Activated naive CD4-positive, alpha-beta T cell (primary cell): ENCODE measurements around the gene RAB7B.

Experiments used
- DNase-seq, 4 experiments: peaks; one replicate each; lab custom pipeline; 2025; lab: John Stamatoyannopoulos, UW

Gene RAB7B

DNA sequence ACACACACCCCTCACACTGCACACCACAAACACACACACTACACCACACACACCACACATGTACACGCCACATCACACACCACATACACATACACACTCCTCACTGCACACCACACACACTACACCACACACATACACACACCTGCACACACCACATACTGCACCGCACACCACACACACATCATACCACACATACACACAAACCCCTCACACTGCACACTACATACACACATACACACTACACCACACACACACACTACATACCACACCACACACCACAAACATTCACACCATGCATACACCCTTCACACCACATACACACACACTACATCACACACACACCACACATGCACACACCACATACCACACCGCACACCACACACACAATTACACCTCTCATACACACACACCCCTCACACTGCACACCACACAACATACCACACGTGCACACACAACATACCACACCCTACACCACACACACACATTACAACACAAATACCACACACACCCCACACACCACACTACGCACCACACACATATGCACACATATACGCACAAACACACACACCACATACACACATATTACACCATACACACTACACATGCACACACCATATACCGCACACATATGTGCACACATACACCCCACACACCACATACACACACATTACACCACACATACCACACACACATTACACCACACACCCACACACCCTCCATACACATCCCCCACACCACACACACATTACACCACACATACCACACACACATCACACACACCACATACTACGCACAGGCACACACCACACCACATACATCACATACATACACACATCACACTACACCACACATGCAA lies 29.6 kb downstream of the RAB7B start:
- no peak for DNase-seq

DNA sequence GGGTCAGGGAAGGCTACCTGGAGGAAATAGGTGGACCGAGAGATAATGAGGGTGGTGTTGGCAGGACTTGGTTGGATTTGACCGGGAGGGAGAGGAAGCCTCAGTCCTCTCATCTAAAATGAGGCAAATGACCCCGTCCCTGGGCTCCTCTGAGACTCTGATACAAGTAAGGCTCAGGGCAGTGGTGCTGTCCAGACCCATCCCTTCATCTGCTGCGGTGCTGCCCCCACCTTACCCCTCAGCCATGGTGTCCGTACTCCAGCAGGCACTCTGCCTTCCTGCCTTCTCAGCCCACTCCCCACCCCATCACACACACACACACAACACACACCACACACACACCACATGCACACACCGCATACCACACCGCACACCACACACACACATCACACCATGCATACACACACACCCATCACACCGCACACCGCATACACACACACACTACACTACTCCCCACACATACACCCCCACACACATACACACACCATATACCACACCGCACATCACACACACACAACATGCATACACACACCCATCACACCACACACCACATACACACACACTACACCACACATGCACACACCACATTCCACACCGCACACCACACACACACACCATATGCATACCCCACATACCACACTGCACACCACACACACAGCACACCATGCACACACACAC lies 30.6 kb downstream of the RAB7B start:
- no peak for DNase-seq

DNA sequence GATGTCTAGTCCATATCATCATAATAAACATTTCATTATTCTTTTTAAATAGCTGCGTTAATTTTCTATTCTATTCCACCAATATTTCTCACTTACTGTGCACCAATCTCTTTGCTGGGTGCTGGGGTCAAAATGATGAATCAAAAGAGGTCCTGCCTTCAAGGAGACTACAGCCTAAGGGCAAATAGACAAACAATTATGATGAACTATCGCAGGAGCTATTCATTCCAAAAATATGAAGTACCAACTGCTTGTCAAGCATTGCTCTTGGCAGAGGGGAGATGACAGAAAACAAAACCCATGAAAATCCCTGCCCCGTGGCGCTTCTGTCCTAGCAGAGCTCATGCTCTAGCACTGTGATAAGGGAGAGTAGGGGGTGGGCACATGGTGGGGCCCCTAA lies 31.1 kb downstream of the RAB7B start:
- no peak for DNase-seq

DNA sequence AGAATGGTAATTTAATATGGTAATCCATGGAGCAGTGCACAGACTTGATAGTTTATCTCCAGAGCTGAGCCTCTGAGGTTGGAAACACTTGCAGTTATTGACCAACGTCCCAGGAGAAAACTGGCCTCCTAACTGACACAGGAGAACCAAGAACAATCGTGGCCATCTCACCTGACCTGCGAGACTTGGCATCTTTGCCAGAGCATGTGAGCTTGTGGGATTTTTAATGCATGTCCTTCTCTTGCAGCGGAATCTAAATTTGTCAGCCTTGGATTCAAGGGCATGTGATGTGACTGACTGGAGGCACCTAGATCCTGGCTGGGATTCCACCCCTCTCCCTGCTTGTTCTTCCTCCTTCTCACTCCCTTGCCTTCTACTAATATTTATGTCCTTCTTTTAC lies 32.1 kb downstream of the RAB7B start:
- no peak for DNase-seq

DNA sequence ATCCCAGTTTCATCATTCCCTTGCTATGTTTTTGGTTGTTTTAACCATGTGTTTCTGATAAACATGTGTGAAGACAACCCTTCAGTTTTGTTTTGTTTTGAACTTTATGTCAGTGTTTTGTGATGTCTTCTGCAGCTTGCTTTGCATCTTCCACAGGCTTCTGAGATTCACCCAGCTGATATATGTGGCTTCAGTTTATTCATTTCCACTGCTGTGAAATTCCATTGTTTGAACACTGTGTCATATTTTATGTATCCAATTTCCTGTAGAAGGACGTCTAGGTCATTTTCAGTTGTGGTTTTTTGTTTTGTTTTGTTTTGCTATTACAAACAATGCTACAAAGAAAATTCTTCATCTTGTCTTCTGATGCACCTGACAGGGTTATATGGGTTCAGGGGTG lies 32.7 kb downstream of the RAB7B start:
- DNase-seq: no peak

DNA sequence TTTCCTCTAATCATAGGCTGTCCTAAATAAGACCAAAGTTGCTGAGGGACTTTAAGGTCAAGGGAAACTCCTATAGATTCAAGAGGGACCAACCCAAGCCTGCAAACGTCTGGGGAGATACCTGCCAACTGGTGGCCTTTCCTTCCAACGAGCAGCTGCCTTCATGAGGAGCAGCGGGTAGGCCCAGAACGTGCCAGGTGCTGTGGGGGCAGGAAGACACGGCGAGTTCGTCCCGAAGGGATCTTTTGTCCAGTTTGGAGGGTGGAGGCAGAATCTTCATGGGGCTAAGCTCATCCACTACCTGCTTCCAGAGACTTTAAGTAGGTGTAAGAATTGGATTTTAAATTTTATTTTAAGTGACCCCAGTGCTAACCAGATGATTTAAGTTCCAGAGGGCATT lies 34.0 kb downstream of the RAB7B start:
- no peak for DNase-seq

DNA sequence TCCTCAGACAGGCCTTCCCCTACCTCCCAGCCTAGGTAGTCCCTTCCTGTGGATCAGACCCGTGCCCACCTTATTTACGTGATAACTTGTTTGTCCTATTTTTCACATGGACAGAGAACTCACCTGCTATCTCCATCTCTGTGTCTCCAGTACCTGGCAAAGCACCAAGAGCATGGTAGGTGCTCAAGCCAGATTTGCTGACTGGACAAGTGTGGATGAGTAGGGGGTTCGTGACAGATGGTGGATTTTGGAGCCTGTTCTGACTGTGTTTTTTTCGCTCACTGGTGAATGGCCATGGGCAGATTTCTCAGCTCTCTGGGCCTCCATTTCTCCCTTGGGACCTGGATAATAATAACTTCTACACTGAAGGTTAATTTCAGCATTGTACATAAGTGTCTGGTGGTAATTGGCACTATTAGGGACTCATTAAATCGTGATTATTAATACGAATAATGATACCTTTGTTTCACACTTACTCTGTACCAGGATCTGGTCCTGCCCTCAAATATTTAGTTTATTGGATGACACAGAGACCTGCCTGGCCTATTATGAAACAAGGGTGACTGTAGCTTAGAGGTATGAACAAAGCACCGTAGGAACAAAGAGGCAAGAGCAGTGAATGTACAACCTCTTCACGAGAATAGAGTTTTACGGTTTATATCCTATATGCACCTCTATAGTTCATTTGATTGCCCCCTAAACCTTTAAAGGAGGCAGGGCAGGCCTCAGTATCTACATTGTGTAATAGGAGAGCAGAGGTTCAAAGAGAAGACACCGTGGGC lies 35.5 kb downstream of the RAB7B start:
- DNase-seq: no peak

DNA sequence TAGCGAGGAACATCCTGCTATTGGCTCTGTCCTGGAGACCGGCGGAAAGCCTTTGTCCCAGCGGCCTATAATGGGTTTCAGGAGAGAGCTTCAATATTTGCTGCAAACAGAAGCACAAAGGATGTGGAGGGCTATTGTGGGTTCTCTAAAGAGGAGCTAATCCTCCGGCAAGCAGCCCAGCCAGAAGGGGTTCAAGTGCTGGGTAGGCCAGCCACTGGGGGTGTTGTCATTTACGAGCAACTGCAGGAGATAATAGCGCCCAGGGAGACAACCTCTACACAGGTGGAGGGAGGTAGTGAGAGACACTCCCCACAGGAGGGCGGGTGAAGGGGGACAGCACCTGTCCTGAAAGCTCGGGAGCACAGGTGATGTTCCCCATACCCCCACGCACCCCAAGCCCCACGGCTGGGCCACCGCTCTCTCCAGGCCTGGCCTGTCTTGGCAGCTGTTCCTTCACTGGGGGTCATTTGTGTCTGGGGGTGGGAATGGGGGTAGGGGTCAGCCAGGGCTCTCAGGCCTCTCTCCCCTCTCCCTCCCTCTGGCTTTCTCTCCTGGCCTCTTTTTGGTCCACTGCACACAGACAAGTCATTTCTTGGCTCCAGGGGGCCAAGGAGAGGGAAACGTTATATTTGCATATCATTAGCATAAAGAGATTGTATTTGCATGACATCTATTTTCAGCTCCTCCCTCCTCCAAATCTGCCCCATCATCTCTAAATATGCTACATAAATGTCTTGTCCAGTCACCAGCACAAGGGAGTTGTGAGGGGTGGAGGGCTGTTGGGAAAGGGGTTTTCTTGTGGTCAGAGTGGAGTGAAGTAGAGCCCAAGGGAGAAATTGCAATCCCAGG lies 37.9 kb downstream of the RAB7B start:
- no peak for DNase-seq

DNA sequence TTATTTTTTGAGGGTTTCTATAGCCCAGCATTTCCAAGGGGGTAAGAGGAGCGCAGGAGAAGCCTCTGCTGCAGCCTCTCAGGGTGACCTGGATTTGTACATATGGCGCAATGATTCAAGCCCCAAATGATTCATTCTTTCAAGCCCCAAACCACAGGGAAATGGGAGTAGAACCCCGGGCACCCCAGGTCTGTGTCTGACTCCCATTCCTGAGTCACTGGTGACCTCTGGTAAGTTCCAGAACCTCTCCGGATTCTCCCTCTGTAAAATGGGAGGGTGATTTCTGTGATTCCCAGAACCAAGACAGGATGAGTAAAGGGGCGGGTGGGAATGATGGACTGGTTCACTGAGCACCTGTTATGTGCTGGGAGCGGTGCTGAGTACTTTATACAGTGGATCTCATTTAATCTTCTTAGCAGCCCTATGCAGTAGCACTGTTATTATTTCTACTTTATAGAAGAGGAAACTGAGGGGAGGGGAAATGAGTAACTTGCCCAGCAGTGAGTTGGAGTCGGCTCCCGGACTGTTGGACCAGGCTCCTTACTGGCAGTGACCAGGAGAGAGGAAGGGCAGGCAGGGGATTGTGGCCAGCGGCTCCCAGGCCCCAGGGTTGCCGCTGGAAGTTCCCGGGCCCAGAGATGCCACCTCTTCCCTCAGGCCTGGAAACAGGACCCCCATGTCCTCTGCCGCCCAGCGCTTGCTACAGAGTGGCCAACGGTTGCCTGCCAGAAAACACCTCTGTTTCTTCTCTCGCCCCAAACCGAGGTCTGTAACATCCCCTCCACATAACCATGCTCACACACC lies 39.6 kb downstream of the RAB7B start:
- DNase-seq: no peak

DNA sequence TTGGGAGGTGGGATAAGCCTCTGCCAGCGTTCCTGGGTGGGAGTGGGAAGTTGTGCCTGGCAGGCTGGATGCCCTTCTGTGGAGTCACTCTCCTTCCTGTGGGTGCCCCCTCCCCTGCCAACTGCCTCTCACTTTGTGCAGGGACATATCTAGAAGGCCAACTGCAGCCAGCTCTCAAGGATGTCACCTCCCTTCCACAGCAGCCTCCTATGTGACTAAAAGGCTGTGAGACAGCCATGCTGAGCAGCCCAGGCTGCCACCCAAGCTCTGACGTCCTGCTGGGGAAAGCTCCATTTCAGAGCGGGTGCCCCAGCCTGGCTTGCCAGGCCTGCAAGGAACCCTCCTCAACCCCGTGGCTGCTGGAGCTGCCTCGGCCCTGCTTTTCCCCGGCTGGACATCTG lies 40.4 kb downstream of the RAB7B start:
- DNase-seq: no peak

DNA sequence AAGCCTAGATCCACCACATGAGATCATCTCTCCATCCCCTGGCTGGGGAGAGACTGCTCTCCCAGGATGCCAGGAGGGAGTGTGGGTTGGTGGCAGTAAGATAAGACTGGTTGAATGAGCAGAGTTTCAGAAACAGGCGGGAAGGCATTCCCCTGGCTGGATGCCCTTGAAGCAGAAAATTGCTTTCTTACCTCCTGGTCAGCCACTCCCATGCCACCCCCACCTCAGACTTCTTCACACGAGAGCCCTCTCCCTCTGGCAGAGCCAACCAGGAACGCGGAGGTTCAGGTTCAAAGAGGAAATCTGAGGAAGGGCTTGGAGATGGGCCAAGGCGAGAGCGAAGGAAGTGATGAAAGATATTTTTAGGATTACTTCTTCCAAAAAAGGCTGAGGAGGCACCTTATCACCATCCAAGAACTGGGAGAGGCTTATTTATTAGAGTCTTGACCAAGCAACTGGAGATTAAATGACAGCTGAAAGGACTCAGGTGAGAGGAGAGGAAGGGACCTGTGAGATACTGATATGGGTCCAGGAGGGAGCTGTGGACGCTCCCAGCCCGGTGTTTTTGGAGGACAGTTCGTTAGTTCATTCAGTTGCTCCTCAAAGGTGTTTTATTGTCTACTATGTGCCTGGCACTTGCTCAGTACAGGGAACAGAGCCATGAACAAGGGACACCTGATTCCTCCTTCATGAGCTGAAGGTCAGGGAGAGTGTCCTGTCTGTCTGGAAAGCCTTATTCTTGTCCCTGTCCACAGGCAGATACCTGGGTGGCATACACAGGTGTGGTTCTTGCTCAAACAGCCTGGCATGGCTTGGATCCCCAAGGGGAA lies 41.0 kb downstream of the RAB7B start:
- DNase-seq: no peak

DNA sequence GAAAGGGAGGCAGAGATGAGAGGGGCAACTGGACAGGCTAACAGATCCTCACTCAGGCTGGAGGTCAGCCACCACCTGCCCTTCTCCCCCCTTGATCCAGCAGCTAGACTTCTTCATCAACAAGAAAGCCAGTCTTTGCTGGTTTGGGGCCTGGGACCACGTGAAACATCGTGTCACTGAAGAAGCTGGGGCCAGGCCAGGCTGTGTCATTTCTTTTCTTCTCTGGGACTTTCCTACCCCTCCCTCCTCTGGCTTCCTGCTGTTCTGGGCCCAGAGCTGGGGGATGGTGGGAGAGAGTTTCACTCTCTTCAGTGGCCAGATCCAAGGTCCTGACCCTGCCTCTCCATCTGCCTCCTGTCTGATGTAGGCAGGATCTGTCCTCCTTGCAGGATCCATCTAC lies 41.8 kb downstream of the RAB7B start:
- DNase-seq: no peak

DNA sequence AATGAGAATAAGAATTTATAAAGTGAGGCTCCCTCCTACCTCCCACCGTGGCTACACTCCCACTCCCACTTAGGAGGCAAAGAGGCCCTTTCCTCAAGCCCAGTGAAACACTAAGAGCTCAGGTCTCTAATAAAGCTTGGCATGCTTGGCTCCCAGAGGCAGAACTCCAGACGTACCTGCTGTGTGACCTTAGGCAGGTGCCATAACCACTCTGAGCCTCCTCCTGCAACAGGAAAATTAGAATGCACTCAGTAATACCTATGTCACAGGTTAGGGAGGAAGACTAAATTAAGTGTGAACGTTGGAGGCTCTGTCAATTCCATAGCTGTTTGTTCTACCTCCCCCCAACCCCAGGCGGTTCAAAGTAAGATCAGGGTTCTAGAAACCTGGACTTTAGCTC lies 43.4 kb downstream of the RAB7B start:
- DNase-seq: no peak

DNA sequence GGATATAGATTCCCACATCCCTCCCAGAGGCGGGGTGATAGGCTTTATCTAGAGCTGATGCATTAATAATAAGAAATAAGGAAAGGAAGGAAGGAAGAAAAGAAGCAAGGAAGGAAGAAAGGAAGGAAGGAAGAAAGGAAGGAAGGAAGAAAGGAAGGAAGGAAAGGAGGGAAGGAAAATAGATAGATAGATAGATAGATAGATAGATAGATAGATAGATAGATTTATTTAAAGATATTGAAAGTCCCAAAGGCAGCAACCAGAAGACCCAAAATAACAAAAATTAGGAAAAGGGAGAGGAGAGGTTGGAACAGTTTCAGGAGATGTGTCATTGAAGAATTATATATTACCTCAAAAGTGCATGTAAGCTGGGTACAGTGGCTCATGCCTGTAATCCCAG lies 47.7 kb downstream of the RAB7B start:
- no peak for DNase-seq

DNA sequence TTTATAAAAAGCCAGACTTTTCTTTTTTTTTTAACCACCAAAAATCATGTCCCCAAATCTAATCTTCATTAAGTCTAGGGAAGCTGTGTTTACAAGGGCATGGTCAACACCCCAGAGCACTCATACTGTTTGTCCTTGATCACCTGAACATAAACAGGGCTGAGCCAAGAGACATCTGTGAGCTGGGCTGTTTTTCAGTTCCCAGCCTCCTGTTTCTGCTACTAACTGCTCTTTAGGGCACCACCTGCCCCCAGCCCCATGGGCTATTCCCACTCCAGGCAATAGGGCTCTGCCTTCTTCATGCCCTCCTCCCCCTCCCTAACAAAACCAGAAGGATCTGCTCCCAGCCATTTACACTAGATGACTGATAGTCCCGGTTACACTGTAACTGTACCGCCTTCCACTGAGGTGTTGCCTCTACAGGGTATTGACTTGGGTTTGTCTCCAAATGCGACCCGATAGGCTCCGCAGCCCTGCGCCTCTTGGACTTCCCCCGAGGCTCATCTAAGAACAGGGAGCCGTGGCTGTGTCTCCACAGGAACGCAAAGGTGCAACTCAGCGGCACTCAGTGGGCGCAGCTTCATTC lies 48.3 kb downstream of the RAB7B start:
- no peak for DNase-seq

DNA sequence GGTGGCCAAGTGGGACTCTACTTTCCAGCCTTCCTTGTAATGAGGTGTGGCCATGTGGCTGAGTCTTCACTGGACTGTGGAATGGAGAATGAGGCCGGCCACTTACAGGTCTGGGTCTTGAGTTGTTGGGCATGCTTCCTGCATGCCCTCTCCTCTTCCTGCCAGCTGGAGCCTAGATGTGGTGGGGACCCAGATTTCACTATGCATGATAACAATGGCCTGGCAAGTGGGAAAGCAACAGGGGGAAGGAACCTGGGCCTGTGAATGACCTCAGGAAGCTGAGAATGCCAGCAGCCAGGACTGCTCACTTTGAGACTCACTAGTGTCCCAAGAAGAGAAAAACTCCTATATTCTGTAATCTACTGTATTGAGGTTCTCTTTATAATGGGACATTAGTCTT lies 51.4 kb downstream of the RAB7B start:
- DNase-seq: no peak

DNA sequence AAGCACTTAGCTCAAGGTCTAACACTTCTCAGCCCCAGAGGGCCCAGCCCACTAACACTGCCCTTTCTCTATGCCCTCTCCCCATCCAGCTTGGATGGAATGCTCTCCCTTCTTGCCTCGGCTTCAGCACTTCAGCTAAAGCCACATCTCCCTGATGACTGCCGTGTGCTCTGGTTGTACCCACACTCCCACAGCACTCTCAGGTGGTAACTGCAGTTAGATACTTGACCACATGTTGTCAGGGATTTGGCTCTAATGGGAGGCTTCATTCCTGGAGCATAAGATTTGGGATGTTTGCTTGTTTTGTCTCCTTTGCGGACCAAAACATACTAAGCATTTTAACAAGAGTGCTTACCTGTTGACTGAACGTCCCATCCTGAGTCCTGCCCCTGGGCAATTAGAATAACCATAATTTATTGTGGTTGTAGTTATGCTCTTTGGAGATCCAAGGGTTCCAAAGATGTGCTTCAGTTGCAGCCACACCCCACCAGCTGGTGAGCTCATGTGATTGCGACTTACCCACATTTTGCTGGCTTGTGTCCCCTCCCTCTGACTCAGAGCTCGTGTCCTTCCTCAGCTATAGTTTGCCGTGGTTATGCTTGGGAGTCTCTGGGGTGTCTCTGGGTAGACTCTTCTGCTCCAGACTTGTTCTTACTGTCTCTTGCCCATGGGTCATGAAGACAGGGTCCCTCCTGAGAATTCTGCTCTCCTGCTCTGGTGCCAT lies 52.2 kb downstream of the RAB7B start:
- DNase-seq: no peak

DNA sequence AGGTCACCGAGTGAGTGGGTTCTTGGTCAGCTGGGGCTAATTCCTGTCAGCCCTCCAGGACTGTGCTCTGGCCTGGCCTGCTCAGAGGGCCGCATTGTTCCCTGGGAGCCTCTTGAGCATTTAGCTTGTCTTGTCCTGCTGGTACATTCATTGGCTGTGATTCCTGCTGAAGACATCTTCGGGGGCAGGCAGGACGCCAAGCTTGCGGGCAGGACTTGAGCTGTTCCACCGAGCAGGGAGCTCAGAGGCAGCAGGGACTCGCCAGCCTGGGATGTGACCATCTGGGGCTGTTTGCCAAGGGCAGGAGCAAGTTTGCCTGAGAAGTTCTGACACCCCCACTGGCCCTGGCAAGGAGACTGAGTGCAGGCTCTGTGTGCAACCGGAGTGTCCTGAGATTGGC lies 52.9 kb downstream of the RAB7B start:
- DNase-seq: no peak

DNA sequence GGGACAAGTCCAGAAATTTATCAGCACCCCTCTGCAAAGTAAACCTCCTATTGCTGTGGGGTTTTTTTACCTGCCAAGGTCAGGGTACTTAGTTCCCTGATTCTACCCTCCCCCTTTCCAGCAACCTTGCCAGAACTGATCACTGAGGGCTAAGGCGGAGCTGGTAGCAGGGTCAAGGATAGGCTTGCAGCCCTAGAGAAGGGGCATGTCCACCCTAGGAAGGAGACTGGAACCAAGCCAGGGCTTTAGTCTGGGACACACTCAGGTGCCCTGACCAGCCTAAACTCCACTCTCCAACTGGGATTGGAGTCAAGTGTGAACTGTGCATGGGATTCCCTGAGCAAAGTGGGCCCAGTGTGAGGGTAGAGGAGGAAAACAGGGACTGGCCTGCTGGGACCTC lies 53.4 kb downstream of the RAB7B start:
- DNase-seq: no peak
